HepG2 (cell line): Measurements from ENCODE around the gene POLR1G. TPM values are rescaled to one million over a fixed set of nuclear protein-coding genes. Genes with fewer than 3 reads are reported as not detected.
A peak's percentile ranks its signal among the peaks of the same experiment; 100 is the strongest.

ENCODE experiments used
- BHLHE40 ChIP-seq: IDR thresholded peaks from 2 replicates; pipeline ENCODE4 v1.6.1; 2011; ENCODE audit warnings: low read length, improper control_type of control experiment
- BORCS8-MEF2B ChIP-seq: sonication (generic); formaldehyde crosslinking; IDR thresholded peaks from 2 replicates; pipeline ENCODE4 v1.8.0; 2022; ENCODE audit warnings: mild to moderate bottlenecking, missing genetic modification reagents
- GFI1 ChIP-seq: sonication (generic); formaldehyde crosslinking; IDR thresholded peaks from 2 replicates; pipeline ENCODE4 v1.5.0; 2020; ENCODE audit warnings: missing genetic modification reagents, mild to moderate bottlenecking, borderline replicate concordance
- GLI4 ChIP-seq: sonication (generic); formaldehyde crosslinking; IDR thresholded peaks from 2 replicates; pipeline ENCODE4 v1.5.1; 2020; ENCODE audit warnings: missing genetic modification reagents, mild to moderate bottlenecking, moderate library complexity, borderline replicate concordance
- GTF3A ChIP-seq: sonication (generic); formaldehyde crosslinking; conservative IDR thresholded peaks from 2 replicates; pipeline ENCODE4 v1.4.0; 2020; ENCODE audit warnings: mild to moderate bottlenecking, missing genetic modification reagents
- HNF4A ChIP-seq: sonication (generic); formaldehyde crosslinking; IDR thresholded peaks from 2 replicates; pipeline ENCODE4 v1.4.0; 2020; ENCODE audit warnings: missing genetic modification reagents
- NONO ChIP-seq, 2 experiments: fragments of 450-650 bp in 1 of 2; sonication (generic) in 1 of 2; formaldehyde crosslinking in 1 of 2; IDR thresholded peaks in 1 of 2; conservative IDR thresholded peaks in 1 of 2; 2 replicates each; pipeline versions ENCODE4 v1.6.1 to v1.8.0; 2017 to 2022; ENCODE audit warnings: mild to moderate bottlenecking in 1 of 2, missing genetic modification reagents in 1 of 2, moderate library complexity in 1 of 2
- PHF20 ChIP-seq: sonication (generic); formaldehyde crosslinking; IDR thresholded peaks from 2 replicates; pipeline ENCODE4 v1.5.0; 2020; ENCODE audit warnings: mild to moderate bottlenecking, missing genetic modification reagents
- RBAK ChIP-seq: sonication (generic); formaldehyde crosslinking; IDR thresholded peaks from 2 replicates; pipeline ENCODE4 v1.5.1; 2020; ENCODE audit warnings: mild to moderate bottlenecking, missing genetic modification reagents
- ZFP36L1 ChIP-seq: sonication (generic); formaldehyde crosslinking; IDR thresholded peaks from 2 replicates; pipeline ENCODE4 v1.8.0; 2022; ENCODE audit warnings: mild to moderate bottlenecking, missing genetic modification reagents, moderate library complexity
- ZNF121 ChIP-seq: sonication (generic); formaldehyde crosslinking; IDR thresholded peaks from 2 replicates; pipeline ENCODE4 v1.5.0; 2020; ENCODE audit warnings: mild to moderate bottlenecking, missing genetic modification reagents
- ZNF333 ChIP-seq: sonication (generic); formaldehyde crosslinking; IDR thresholded peaks from 2 replicates; pipeline ENCODE4 v1.4.0; 2020; ENCODE audit warnings: mild to moderate bottlenecking, missing genetic modification reagents, borderline replicate concordance
- ZNF451 ChIP-seq: sonication (generic); formaldehyde crosslinking; IDR thresholded peaks from 2 replicates; pipeline ENCODE4 v1.5.0; 2020; ENCODE audit warnings: mild to moderate bottlenecking, missing genetic modification reagents
- polyA plus RNA-seq, 8 experiments: library from polyadenylated mRNA; depleted of rRNA in 3 of 8; stranded (reverse) in 7 of 8; unstranded in 1 of 8; fragments of >200 nt; fragmentation: Illumina TruSeq in 4 of 8; extraction: Trizol in 4 of 8; gene quantifications; 2 replicates each; pipeline versions ENCODE4 v1.2.1 to v1.2.3, GENCODE V29; 2011 to 2016; ENCODE audit warnings: low read depth in 4 of 8, missing spikeins in 1 of 8, mixed read lengths in 1 of 8; ENCODE audit not compliant: insufficient read depth in 1 of 8
- total RNA-seq, 5 experiments: library from RNA; depleted of rRNA; stranded (reverse); fragments of >200 nt; fragmentation: Illumina TruSeq; extraction: Trizol; gene quantifications; 2 replicates each; pipeline ENCODE4 v1.2.3, GENCODE V29; 2016; ENCODE audit warnings: low read depth in 1 of 5
- TF ChIP-seq, protein P1 (sequence below): sonication (generic); formaldehyde crosslinking; IDR thresholded peaks from 2 replicates; pipeline ENCODE4 v1.4.0; 2020; ENCODE audit warnings: missing genetic modification reagents
- TF ChIP-seq, protein P2 (sequence below): sonication (generic); formaldehyde crosslinking; IDR thresholded peaks from 2 replicates; pipeline ENCODE4 v1.8.0; 2022; ENCODE audit warnings: mild to moderate bottlenecking, missing genetic modification reagents, moderate library complexity
- TF ChIP-seq, protein P3 (sequence below): sonication (generic); formaldehyde crosslinking; IDR thresholded peaks from 2 replicates; pipeline ENCODE4 v1.8.0; 2022; ENCODE audit warnings: missing genetic modification reagents, mild to moderate bottlenecking, inconsistent platforms, borderline replicate concordance
- TF ChIP-seq, protein P4 (sequence below): sonication (generic); formaldehyde crosslinking; conservative IDR thresholded peaks from 2 replicates; pipeline ENCODE4 v1.8.0; 2022; ENCODE audit warnings: mild to moderate bottlenecking, moderate library complexity, missing genetic modification reagents

The POLR1G gene
- total and polyA plus RNA-seq, 2 of the 13 experiments (the other 11 are each of a cell fraction or from before 2014, with no cell fraction given), result 3.5 to 20.8 TPM

DNA sequence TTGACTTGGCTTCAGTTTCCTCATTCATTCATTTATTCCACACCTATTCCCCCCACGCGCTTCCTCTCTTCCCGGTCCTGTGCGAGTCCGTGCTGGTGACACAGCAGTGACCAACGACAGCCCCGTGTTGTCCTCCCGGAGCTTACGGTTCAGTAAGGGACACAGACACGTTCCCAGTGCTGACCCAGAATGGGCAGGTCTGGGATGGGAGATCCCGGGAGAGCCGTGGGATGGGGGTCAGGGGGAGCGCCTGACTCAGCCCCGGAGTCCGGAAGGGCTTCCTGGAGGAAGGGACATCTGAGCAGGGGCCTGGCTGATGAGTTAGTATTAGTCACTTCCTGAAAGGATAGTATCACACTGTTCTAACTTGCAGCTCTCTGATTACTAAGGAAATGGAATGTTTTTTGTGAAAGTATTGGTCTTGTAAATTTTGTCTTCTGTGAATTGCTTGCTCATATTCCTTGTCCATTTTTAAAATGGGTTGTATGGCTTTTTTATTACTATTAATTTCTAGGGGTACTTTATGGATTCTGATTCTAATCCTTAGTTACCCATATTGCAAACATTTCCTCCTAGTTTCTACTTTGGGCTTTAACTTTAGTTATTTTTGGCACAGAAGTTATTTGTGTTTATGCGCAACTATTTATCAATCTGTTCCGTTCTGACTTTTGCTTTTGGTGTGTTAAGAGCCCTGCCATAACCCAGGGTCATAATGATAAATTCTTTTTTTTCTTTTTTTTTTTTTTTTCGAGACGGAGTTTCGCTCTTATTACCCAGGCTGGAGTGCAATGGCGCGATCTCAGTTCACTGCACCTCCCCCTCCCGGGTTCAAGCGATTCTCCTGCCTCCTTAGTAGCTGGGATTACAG, 18.0 kb downstream of the POLR1G start (continued):
- TF ChIP-seq PHF20 (no peak), ZNF451 (no peak), ZFP36L1 (no peak), RBAK (no peak), GLI4 (no peak), GFI1 (no peak), GTF3A (CRISPR knock-in tag) (no peak), BORCS8-MEF2B (no peak), BHLHE40 (no peak), ZNF121 (CRISPR knock-in tag) (no peak), HNF4A (CRISPR knock-in tag) (peak; percentile 24; the same call in 1 of the 2 replicates), ZNF333 (no peak), NONO (IDR thresholded peaks at IDR 0.05) (no peak), NONO (CRISPR knock-in tag; conservative IDR thresholded peaks at IDR 0.05) (no peak)
- TF ChIP-seq, protein P1, sequence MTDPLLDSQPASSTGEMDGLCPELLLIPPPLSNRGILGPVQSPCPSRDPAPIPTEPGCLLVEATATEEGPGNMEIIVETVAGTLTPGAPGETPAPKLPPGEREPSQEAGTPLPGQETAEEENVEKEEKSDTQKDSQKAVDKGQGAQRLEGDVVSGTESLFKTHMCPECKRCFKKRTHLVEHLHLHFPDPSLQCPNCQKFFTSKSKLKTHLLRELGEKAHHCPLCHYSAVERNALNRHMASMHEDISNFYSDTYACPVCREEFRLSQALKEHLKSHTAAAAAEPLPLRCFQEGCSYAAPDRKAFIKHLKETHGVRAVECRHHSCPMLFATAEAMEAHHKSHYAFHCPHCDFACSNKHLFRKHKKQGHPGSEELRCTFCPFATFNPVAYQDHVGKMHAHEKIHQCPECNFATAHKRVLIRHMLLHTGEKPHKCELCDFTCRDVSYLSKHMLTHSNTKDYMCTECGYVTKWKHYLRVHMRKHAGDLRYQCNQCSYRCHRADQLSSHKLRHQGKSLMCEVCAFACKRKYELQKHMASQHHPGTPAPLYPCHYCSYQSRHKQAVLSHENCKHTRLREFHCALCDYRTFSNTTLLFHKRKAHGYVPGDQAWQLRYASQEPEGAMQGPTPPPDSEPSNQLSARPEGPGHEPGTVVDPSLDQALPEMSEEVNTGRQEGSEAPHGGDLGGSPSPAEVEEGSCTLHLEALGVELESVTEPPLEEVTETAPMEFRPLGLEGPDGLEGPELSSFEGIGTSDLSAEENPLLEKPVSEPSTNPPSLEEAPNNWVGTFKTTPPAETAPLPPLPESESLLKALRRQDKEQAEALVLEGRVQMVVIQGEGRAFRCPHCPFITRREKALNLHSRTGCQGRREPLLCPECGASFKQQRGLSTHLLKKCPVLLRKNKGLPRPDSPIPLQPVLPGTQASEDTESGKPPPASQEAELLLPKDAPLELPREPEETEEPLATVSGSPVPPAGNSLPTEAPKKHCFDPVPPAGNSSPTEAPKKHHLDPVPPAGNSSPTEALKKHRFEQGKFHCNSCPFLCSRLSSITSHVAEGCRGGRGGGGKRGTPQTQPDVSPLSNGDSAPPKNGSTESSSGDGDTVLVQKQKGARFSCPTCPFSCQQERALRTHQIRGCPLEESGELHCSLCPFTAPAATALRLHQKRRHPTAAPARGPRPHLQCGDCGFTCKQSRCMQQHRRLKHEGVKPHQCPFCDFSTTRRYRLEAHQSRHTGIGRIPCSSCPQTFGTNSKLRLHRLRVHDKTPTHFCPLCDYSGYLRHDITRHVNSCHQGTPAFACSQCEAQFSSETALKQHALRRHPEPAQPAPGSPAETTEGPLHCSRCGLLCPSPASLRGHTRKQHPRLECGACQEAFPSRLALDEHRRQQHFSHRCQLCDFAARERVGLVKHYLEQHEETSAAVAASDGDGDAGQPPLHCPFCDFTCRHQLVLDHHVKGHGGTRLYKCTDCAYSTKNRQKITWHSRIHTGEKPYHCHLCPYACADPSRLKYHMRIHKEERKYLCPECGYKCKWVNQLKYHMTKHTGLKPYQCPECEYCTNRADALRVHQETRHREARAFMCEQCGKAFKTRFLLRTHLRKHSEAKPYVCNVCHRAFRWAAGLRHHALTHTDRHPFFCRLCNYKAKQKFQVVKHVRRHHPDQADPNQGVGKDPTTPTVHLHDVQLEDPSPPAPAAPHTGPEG (CRISPR knock-in tag), result no peak
- TF ChIP-seq, protein P2, sequence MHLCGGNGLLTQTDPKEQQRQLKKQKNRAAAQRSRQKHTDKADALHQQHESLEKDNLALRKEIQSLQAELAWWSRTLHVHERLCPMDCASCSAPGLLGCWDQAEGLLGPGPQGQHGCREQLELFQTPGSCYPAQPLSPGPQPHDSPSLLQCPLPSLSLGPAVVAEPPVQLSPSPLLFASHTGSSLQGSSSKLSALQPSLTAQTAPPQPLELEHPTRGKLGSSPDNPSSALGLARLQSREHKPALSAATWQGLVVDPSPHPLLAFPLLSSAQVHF (CRISPR knock-in tag), result no peak
- TF ChIP-seq, protein P3, sequence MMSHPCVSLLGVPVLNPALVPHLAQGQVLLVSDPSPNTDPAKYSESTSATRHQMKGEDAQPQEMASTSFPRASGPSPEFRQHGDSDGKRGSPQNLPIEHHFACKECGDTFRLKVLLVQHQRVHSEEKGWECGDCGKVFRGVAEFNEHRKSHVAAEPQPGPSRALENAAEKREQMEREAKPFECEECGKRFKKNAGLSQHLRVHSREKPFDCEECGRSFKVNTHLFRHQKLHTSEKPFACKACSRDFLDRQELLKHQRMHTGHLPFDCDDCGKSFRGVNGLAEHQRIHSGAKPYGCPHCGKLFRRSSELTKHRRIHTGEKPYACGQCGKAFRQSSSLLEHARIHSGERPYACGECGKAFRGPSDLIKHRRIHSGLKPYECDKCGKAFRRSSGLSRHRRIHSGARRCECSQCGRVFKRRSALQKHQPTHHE (CRISPR knock-in tag), result no peak
- TF ChIP-seq, protein P4, sequence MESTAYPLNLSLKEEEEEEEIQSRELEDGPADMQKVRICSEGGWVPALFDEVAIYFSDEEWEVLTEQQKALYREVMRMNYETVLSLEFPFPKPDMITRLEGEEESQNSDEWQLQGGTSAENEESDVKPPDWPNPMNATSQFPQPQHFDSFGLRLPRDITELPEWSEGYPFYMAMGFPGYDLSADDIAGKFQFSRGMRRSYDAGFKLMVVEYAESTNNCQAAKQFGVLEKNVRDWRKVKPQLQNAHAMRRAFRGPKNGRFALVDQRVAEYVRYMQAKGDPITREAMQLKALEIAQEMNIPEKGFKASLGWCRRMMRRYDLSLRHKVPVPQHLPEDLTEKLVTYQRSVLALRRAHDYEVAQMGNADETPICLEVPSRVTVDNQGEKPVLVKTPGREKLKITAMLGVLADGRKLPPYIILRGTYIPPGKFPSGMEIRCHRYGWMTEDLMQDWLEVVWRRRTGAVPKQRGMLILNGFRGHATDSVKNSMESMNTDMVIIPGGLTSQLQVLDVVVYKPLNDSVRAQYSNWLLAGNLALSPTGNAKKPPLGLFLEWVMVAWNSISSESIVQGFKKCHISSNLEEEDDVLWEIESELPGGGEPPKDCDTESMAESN (CRISPR knock-in tag), result 0 out of 2 replicates have a peak, but pooled peaks have one; percentile 3
